Peyer's patch (tissue), 4 donors: Measurements from ENCODE around the gene CFD.

Source experiments
- POLR2A ChIP-seq, 2 donors: fragments of 450-650 bp; IDR thresholded peaks; one replicate each; pipeline ENCODE4 v1.5.1; 2017; ENCODE audit warnings: antibody characterized with exemption in 2 of 2, mild to moderate bottlenecking in 2 of 2, moderate library complexity in 2 of 2
- TF ChIP-seq, protein P1 (sequence below), 6 experiments: fragments of 450-650 bp in 4 of 6; fragments of 200-600 bp in 2 of 6; sonication (generic) in 1 of 6; IDR thresholded peaks; one replicate each; pipeline ENCODE4 v1.5.1; 2017 to 2019; ENCODE audit warnings: antibody characterized with exemption in 6 of 6, mild to moderate bottlenecking in 3 of 6, moderate library complexity in 1 of 6

DNA sequence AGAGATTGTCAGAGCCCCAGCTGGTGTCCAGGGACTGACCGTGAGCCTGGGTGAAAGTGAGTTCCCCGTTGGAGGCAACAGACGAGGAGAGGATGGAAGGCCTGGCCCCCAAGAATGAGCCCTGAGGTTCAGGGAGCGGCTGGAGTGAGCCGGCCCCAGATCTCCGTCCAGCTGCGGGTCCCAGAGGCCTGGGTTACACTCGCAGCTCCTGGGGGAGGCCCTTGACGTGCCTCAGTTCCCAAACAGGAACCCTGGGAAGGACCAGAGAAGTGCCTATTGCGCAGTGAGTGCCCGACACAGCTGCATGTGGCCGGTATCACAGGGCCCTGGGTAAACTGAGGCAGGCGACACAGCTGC lies 8.5 kb upstream of the CFD start:
- TF ChIP-seq, protein P1, sequence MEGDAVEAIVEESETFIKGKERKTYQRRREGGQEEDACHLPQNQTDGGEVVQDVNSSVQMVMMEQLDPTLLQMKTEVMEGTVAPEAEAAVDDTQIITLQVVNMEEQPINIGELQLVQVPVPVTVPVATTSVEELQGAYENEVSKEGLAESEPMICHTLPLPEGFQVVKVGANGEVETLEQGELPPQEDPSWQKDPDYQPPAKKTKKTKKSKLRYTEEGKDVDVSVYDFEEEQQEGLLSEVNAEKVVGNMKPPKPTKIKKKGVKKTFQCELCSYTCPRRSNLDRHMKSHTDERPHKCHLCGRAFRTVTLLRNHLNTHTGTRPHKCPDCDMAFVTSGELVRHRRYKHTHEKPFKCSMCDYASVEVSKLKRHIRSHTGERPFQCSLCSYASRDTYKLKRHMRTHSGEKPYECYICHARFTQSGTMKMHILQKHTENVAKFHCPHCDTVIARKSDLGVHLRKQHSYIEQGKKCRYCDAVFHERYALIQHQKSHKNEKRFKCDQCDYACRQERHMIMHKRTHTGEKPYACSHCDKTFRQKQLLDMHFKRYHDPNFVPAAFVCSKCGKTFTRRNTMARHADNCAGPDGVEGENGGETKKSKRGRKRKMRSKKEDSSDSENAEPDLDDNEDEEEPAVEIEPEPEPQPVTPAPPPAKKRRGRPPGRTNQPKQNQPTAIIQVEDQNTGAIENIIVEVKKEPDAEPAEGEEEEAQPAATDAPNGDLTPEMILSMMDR (IDR thresholded peaks at IDR 0.05): no peak
- TF ChIP-seq POLR2A (IDR thresholded peaks at IDR 0.05): no peak
